Measurements from ENCODE around the gene ALLC. TPM values are rescaled to one million over a fixed set of nuclear protein-coding genes. Genes with fewer than 3 reads are reported as not detected.

Gene ALLC
- total RNA-seq, 4 donors from 2014 or later: not detected

DNA sequence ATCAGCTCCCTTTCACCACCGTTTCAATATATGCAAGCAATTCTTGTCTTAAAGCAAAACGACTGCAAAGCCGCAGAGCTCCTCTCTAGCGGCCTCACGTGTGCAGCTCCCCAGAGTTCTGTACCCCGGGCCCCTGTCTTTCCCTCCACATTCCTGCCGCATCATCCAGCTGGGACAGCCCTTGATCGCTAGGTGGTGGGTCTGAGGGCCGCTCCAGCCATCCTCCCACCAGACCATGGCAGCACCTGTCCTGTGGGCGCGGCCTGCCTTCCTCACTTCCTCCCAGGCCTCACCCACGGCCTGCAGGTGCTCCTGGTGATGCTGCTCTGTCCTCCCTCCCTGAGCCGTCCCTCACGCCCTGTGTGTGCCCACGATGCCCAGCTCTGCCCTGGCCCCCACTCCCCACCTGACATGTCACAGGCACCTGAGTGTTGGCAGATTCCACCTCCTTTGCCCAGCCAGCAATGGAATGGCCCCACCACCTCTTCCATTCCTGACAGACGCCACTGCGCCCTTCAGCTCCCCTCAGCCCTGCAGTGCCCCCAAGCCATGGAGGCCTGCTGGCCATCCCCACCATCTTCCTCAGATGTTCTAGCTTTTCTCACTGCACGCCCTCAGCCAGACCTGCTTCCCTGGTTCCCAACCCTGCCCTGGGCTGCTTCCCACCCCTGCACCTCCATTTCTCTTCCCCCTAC lies 15.3 kb upstream of the ALLC start:
- DNase-seq: no peak
- Histone ChIP-seq H3K4me3 (no peak overlapping the region), H3K4me1 (no peaks in the 10 kb centered on the region), H3K9me3 (no peaks in the 10 kb centered on the region), H3K27me3 (no peaks in the 10 kb centered on the region), H3K27ac (no peak overlapping the region), H3K36me3 (no peaks in the 10 kb centered on the region)
- intact Hi-C loops (cut with DNase I; ENCODE audit: low total_unique reads): no loop called here
- WGBS, 2 donors (ENCODE audit: low coverage in 1 of 2): 74 to 82% methylated on average over 7 to 17 of the region's 18 CpGs
- TF ChIP-seq POLR2AphosphoS5 (IDR thresholded peaks at IDR 0.05) (no peak), EP300 (IDR thresholded peaks at IDR 0.05; ENCODE audit: low read depth) (no peak)
- in situ Hi-C loops (cut with MboI; ENCODE audit: low pct_ligation_motif_present in 1 of 4, low pct_unique_long_range_greater_than_20kb in 1 of 4, low sequenced_read_pairs in 3 of 4): no loop called here

DNA sequence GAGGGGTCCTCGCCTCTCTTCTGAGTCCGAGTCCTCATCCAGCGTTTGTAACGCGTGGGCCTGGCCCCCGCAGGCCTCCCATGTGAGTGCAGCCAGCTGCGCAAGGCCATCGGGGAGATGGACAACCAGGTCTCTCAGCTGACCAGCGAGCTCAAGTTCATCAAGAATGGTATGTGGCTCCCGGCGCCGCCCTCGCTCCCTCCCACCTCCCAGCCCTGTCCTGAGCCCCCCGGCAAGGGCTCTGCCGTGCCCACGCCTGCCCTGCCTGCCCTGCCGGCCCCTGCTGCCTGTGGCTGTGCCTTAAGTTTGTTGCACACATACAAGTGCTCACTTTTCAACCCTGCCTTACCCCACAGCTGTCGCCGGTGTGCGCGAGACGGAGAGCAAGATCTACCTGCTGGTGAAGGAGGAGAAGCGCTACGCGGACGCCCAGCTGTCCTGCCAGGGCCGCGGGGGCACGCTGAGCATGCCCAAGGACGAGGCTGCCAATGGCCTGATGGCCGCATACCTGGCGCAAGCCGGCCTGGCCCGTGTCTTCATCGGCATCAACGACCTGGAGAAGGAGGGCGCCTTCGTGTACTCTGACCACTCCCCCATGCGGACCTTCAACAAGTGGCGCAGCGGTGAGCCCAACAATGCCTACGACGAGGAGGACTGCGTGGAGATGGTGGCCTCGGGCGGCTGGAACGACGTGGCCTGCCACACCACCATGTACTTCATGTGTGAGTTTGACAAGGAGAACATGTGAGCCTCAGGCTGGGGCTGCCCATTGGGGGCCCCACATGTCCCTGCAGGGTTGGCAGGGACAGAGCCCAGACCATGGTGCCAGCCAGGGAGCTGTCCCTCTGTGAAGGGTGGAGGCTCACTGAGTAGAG lies 14.4 kb upstream of the ALLC start:
- intact Hi-C loops (cut with DNase I; ENCODE audit: low total_unique reads) (no loop called here), in situ Hi-C loops (cut with MboI; ENCODE audit: low pct_ligation_motif_present in 1 of 4, low pct_unique_long_range_greater_than_20kb in 1 of 4, low sequenced_read_pairs in 3 of 4) (no loop called here)
- 93% methylated on average over 48 of the region's 48 CpGs; no CpG with 5 or more reads in 1 of the 2 donors for WGBS, 2 donors (ENCODE audit: low coverage in 1 of 2)
- Histone ChIP-seq H3K27me3 (no peaks in the 10 kb centered on the region), H3K27ac (no peak overlapping the region), H3K4me1 (no peaks in the 10 kb centered on the region), H3K4me3 (no peak overlapping the region), H3K9me3 (no peaks in the 10 kb centered on the region), H3K36me3 (no peaks in the 10 kb centered on the region)
- DNase-seq: no peak
- no peak for TF ChIP-seq POLR2AphosphoS5 (IDR thresholded peaks at IDR 0.05)
- no peak for TF ChIP-seq EP300 (IDR thresholded peaks at IDR 0.05; ENCODE audit: low read depth)
- TF ChIP-seq POLR2A (IDR thresholded peaks at IDR 0.05): no peak
- TF ChIP-seq, protein P1, sequence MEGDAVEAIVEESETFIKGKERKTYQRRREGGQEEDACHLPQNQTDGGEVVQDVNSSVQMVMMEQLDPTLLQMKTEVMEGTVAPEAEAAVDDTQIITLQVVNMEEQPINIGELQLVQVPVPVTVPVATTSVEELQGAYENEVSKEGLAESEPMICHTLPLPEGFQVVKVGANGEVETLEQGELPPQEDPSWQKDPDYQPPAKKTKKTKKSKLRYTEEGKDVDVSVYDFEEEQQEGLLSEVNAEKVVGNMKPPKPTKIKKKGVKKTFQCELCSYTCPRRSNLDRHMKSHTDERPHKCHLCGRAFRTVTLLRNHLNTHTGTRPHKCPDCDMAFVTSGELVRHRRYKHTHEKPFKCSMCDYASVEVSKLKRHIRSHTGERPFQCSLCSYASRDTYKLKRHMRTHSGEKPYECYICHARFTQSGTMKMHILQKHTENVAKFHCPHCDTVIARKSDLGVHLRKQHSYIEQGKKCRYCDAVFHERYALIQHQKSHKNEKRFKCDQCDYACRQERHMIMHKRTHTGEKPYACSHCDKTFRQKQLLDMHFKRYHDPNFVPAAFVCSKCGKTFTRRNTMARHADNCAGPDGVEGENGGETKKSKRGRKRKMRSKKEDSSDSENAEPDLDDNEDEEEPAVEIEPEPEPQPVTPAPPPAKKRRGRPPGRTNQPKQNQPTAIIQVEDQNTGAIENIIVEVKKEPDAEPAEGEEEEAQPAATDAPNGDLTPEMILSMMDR (IDR thresholded peaks at IDR 0.05): no peak

DNA sequence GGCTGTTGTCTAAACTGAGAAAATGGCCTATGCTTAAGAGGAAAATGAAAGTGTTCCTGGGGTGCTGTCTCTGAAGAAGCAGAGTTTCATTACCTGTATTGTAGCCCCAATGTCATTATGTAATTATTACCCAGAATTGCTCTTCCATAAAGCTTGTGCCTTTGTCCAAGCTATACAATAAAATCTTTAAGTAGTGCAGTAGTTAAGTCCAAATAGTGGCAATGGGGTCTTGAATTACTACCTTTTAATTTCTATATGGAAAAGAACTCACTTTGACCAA lies 13.8 kb upstream of the ALLC start:
- in situ Hi-C loops (cut with MboI; ENCODE audit: low pct_ligation_motif_present in 1 of 4, low pct_unique_long_range_greater_than_20kb in 1 of 4, low sequenced_read_pairs in 3 of 4): no loop called here
- H3K36me3 ChIP-seq: no peaks in the 10 kb centered on the region
- H3K9me3 ChIP-seq: no peaks in the 10 kb centered on the region
- H3K27me3 ChIP-seq: no peaks in the 10 kb centered on the region
- H3K27ac ChIP-seq: no peak overlapping the region
- H3K4me3 ChIP-seq: no peak overlapping the region
- TF ChIP-seq, protein P1 (IDR thresholded peaks at IDR 0.05): no peak
- H3K4me1 ChIP-seq: no peaks in the 10 kb centered on the region
- intact Hi-C loops (cut with DNase I; ENCODE audit: low total_unique reads): no loop called here
- DNase-seq: no peak

DNA sequence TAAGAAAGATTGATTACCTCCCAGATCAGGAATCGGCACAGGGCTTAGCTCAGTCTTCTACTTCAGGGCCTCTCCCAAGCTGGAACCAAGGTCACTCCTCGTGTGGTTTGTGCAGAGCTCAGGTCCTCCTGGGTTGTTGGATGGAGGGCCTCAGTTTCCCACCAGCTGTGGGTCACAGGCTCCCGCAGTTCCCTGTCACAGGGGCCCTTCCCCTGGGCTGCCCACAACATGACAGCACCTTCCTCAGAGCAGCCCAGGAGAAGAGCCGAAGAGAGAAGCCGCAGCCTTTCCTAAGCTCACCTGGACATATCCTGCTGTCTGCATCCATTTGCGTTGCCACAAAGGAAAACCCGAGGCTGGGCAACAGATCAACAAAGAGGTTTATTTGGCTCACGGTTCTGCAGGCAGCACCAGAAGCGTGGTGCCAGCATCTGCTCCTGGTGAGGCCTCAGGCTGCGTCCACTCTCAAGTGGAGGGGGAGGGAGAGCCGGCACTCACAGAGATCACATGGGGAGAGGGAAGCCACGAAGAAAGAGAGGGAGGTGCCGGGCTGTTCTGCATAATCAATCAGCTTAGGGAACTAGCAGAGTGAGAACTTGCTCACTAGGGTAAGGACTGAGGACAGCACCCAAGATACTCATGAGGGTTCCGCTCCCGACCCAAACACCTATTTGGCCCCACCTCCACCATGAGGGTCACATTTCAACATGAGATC lies 13.0 kb upstream of the ALLC start:
- H3K4me3 ChIP-seq: no peak overlapping the region
- no peaks in the 10 kb centered on the region for H3K27me3 ChIP-seq
- WGBS, 2 donors (ENCODE audit: low coverage in 1 of 2): 81% methylated on average over 15 of the region's 15 CpGs; no CpG with 5 or more reads in 1 of the 2 donors
- no peak overlapping the region for H3K27ac ChIP-seq
- no peak for DNase-seq
- intact Hi-C loops (cut with DNase I; ENCODE audit: low total_unique reads): no loop called here
- H3K9me3 ChIP-seq: no peaks in the 10 kb centered on the region
- no peaks in the 10 kb centered on the region for H3K4me1 ChIP-seq
- TF ChIP-seq, protein P1 (IDR thresholded peaks at IDR 0.05): no peak
- TF ChIP-seq EP300 (IDR thresholded peaks at IDR 0.05; ENCODE audit: low read depth) (no peak), POLR2AphosphoS5 (IDR thresholded peaks at IDR 0.05) (no peak), POLR2A (IDR thresholded peaks at IDR 0.05) (no peak)
- in situ Hi-C loops (cut with MboI; ENCODE audit: low pct_ligation_motif_present in 1 of 4, low pct_unique_long_range_greater_than_20kb in 1 of 4, low sequenced_read_pairs in 3 of 4): no loop called here
- H3K36me3 ChIP-seq: no peaks in the 10 kb centered on the region

Data from transverse colon (tissue), 4 donors.